SK-N-MC (cell line): ENCODE measurements around the gene ELAVL1.

ENCODE experiments used
- EZH2 ChIP-seq: fragments of 200-600 bp; sonication (generic); IDR thresholded peaks from one replicate; pipeline ENCODE4 v1.6.1; 2017; ENCODE audit warnings: antibody characterized with exemption
- POLR2AphosphoS5 ChIP-seq: IDR thresholded peaks from 2 replicates; pipeline ENCODE4 v1.6.1; 2012; ENCODE audit warnings: mild to moderate bottlenecking, low read depth, low read length, borderline replicate concordance

- TF ChIP-seq POLR2AphosphoS5 (no peak), EZH2 (no peak)
Observed at GRCh38 chr19:7970716-7971448, 34.6 kb downstream of the ELAVL1 start.
